WTC11 (cell line): ENCODE results near the gene FKBP14. TPM values are rescaled to one million over a fixed set of nuclear protein-coding genes. Genes with fewer than 3 reads are reported as not detected.

Experiments
- ATF1 ChIP-seq: sonication (generic); formaldehyde crosslinking; IDR thresholded peaks from 2 replicates; pipeline ENCODE4 v1.8.1; 2023; ENCODE audit warnings: mild to moderate bottlenecking, moderate library complexity, missing genetic modification reagents
- ATF2 ChIP-seq: sonication (generic); formaldehyde crosslinking; IDR thresholded peaks from 2 replicates; pipeline ENCODE4 v1.8.1; 2022; ENCODE audit warnings: low read depth, missing genetic modification reagents, borderline replicate concordance
- E2F1 ChIP-seq: sonication (generic); formaldehyde crosslinking; IDR thresholded peaks from 2 replicates; pipeline ENCODE4 v1.8.0; 2022; ENCODE audit warnings: mild to moderate bottlenecking, missing genetic modification reagents
- E2F4 ChIP-seq: sonication (generic); formaldehyde crosslinking; IDR thresholded peaks from 2 replicates; pipeline ENCODE4 v1.8.1; 2022; ENCODE audit warnings: low read depth, mild to moderate bottlenecking, moderate library complexity, missing genetic modification reagents, borderline replicate concordance
- E2F5 ChIP-seq: sonication (generic); formaldehyde crosslinking; IDR thresholded peaks from 2 replicates; pipeline ENCODE4 v1.8.1; 2022; ENCODE audit warnings: mild to moderate bottlenecking, moderate library complexity, missing genetic modification reagents
- ELF4 ChIP-seq: sonication (generic); formaldehyde crosslinking; IDR thresholded peaks from 2 replicates; pipeline ENCODE4 v1.8.1; 2022; ENCODE audit warnings: low read depth, mild to moderate bottlenecking, moderate library complexity, missing genetic modification reagents
- FOXP4 ChIP-seq: sonication (generic); formaldehyde crosslinking; IDR thresholded peaks from 2 replicates; pipeline ENCODE4 v1.8.0; 2022; ENCODE audit warnings: mild to moderate bottlenecking, missing genetic modification reagents
- GRHL2 ChIP-seq: fragments of 250-450 bp; sonication (Bioruptor Pico); IDR thresholded peaks from 2 replicates; pipeline ENCODE4 v1.8.0; 2022; ENCODE audit warnings: mild to moderate bottlenecking, moderate library complexity; ENCODE audit not compliant: insufficient replicate concordance, severe bottlenecking
- GTF2I ChIP-seq: fragments of 250-450 bp; sonication (Bioruptor Pico); conservative IDR thresholded peaks from 2 replicates; pipeline ENCODE4 v1.4.0; 2021; ENCODE audit warnings: mild to moderate bottlenecking
- MLX ChIP-seq: sonication (generic); formaldehyde crosslinking; IDR thresholded peaks from 2 replicates; pipeline ENCODE4 v1.8.1; 2023; ENCODE audit warnings: mild to moderate bottlenecking, missing genetic modification reagents, moderate library complexity
- MXD4 ChIP-seq: fragments of 250-450 bp; sonication (Bioruptor Pico); IDR thresholded peaks from 2 replicates; pipeline ENCODE4 v1.8.0; 2021; ENCODE audit warnings: mild to moderate bottlenecking, moderate library complexity, borderline replicate concordance
- NFE2L1 ChIP-seq: sonication (generic); formaldehyde crosslinking; IDR thresholded peaks from 2 replicates; pipeline ENCODE4 v1.8.1; 2023; ENCODE audit warnings: missing genetic modification reagents
- NFYB ChIP-seq: sonication (generic); formaldehyde crosslinking; conservative IDR thresholded peaks from 2 replicates; pipeline ENCODE4 v1.8.0; 2022; ENCODE audit warnings: low read depth, missing genetic modification reagents
- OVOL2 ChIP-seq: fragments of 250-450 bp; sonication (Bioruptor Pico); IDR thresholded peaks from 2 replicates; pipeline ENCODE4 v1.9.0; 2021; ENCODE audit warnings: mild to moderate bottlenecking, borderline replicate concordance
- SMAD3 ChIP-seq: sonication (generic); formaldehyde crosslinking; IDR thresholded peaks from 2 replicates; pipeline ENCODE4 v1.8.0; 2022; ENCODE audit warnings: missing genetic modification reagents, mild to moderate bottlenecking, borderline replicate concordance
- SMAD4 ChIP-seq: sonication (generic); formaldehyde crosslinking; IDR thresholded peaks from 2 replicates; pipeline ENCODE4 v1.8.0; 2022; ENCODE audit warnings: mild to moderate bottlenecking, missing genetic modification reagents
- SP1 ChIP-seq: sonication (generic); formaldehyde crosslinking; conservative IDR thresholded peaks from 2 replicates; pipeline ENCODE4 v1.8.1; 2022; ENCODE audit warnings: missing genetic modification reagents
- TCF7 ChIP-seq: sonication (generic); formaldehyde crosslinking; IDR thresholded peaks from 2 replicates; pipeline ENCODE4 v1.8.0; 2022; ENCODE audit warnings: mild to moderate bottlenecking, low read depth, missing genetic modification reagents, moderate library complexity
- ZNF121 ChIP-seq: sonication (generic); formaldehyde crosslinking; IDR thresholded peaks from 2 replicates; pipeline ENCODE4 v1.8.0; 2023; ENCODE audit warnings: missing genetic modification reagents
- ZNF263 ChIP-seq: sonication (generic); formaldehyde crosslinking; IDR thresholded peaks from 2 replicates; pipeline ENCODE4 v1.8.1; 2022; ENCODE audit warnings: low read depth, mild to moderate bottlenecking, moderate library complexity, missing genetic modification reagents
- ZNF396 ChIP-seq: fragments of 250-450 bp; sonication (Bioruptor Pico); IDR thresholded peaks from 2 replicates; pipeline ENCODE4 v1.8.0; 2021; ENCODE audit warnings: mild to moderate bottlenecking, moderate library complexity, borderline replicate concordance
- ZNF671 ChIP-seq: fragments of 250-450 bp; sonication (Bioruptor Pico); IDR thresholded peaks from 2 replicates; pipeline ENCODE4 v1.8.0; 2021; ENCODE audit warnings: mild to moderate bottlenecking
- ZSCAN18 ChIP-seq: fragments of 250-450 bp; sonication (Bioruptor Pico); IDR thresholded peaks from 2 replicates; pipeline ENCODE4 v2.1.2; 2022; ENCODE audit warnings: mild to moderate bottlenecking, moderate library complexity
- total RNA-seq: library from RNA; stranded (reverse); gene quantifications from 3 replicates; pipeline ENCODE4 v1.2.3, GENCODE V29; 2021
- TF ChIP-seq, protein P1 (sequence below): fragments of 250-450 bp; sonication (Bioruptor Pico); IDR thresholded peaks from 2 replicates; pipeline ENCODE4 v1.9.0; 2021; ENCODE audit warnings: moderate library complexity, mild to moderate bottlenecking, inconsistent platforms, borderline replicate concordance
- TF ChIP-seq, protein P2 (sequence below): sonication (generic); formaldehyde crosslinking; conservative IDR thresholded peaks from 2 replicates; pipeline ENCODE4 v1.8.1; 2023; ENCODE audit warnings: mild to moderate bottlenecking, low read depth, missing genetic modification reagents, moderate library complexity
- TF ChIP-seq, protein P3 (sequence below): sonication (generic); formaldehyde crosslinking; IDR thresholded peaks from 2 replicates; pipeline ENCODE4 v1.8.0; 2022; ENCODE audit warnings: mild to moderate bottlenecking, missing genetic modification reagents

The FKBP14 gene
- total RNA-seq, 1 experiment from 2014 or later = 23.0 TPM

DNA sequence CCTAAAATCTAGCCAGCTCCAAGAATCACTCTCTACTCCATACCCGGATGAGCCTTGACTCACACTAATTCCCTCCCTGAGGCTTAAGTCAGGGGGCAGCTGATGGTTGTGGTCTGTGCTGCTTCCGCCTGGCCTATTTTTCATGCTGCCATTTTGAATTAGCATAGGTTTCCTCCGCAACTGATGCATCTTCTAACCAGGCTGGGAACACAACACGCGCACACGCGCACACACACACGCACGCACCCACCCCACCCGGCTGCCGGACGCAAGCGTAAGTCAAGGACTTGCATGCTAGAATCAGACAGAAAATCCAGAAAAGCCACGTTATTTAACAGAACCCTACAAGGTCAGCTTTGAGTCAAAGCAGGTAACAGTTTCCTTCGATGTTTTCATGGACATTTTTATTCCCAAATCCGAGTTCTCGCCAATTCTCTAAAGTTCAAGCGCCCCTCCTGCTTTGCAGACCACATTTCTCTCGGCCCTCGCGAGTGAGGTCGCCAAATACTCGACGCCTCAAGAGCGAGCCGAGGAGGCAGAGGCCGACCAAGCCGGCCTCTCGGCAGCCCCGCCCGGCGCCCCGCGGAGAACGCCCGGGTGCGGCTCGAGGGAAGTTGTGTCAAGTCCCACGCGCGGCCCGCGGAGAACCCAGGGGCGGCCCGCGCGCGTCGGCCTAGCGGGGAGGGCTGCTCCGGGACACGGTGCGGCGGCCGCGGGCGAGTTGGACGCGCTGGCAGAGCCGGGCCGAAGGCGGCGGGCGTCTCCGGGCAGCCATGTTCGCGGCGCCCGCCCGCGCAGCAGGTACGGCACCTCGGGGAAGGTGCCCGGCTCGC, 37.9 kb downstream of the FKBP14 start (continued):
- TF ChIP-seq MXD4 (CRISPR knock-in tag) = no peak
- no peak for TF ChIP-seq MLX (CRISPR knock-in tag)
- TF ChIP-seq SMAD3 (CRISPR knock-in tag) = no peak
- no peak for TF ChIP-seq SMAD4
- no peak for TF ChIP-seq ZNF396
- no peak for TF ChIP-seq TCF7 (CRISPR knock-in tag)
- TF ChIP-seq FOXP4 (CRISPR knock-in tag) = no peak
- TF ChIP-seq ZNF121 = no peak
- TF ChIP-seq NFE2L1 (CRISPR knock-in tag) = no peak
- no peak for TF ChIP-seq OVOL2
- no peak for TF ChIP-seq ZSCAN18
- no peak for TF ChIP-seq E2F4 (CRISPR knock-in tag)
- TF ChIP-seq GRHL2 (CRISPR knock-in tag) = no peak
- TF ChIP-seq E2F1 = no peak
- no peak; the same call in 1 of the 2 replicates for TF ChIP-seq E2F5
- TF ChIP-seq, protein P1, sequence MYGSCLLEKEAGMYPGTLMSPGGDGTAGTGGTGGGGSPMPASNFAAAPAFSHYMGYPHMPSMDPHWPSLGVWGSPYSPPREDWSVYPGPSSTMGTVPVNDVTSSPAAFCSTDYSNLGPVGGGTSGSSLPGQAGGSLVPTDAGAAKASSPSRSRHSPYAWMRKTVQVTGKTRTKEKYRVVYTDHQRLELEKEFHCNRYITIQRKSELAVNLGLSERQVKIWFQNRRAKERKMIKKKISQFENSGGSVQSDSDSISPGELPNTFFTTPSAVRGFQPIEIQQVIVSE = no peak
- TF ChIP-seq ELF4 (CRISPR knock-in tag) = no peak
- TF ChIP-seq, protein P2, sequence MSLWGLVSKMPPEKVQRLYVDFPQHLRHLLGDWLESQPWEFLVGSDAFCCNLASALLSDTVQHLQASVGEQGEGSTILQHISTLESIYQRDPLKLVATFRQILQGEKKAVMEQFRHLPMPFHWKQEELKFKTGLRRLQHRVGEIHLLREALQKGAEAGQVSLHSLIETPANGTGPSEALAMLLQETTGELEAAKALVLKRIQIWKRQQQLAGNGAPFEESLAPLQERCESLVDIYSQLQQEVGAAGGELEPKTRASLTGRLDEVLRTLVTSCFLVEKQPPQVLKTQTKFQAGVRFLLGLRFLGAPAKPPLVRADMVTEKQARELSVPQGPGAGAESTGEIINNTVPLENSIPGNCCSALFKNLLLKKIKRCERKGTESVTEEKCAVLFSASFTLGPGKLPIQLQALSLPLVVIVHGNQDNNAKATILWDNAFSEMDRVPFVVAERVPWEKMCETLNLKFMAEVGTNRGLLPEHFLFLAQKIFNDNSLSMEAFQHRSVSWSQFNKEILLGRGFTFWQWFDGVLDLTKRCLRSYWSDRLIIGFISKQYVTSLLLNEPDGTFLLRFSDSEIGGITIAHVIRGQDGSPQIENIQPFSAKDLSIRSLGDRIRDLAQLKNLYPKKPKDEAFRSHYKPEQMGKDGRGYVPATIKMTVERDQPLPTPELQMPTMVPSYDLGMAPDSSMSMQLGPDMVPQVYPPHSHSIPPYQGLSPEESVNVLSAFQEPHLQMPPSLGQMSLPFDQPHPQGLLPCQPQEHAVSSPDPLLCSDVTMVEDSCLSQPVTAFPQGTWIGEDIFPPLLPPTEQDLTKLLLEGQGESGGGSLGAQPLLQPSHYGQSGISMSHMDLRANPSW (CRISPR knock-in tag) = no peak
- TF ChIP-seq, protein P3, sequence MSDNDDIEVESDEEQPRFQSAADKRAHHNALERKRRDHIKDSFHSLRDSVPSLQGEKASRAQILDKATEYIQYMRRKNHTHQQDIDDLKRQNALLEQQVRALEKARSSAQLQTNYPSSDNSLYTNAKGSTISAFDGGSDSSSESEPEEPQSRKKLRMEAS (CRISPR knock-in tag) = 0 out of 2 replicates have a peak, but pooled peaks have one; percentile 46
- no peak for TF ChIP-seq ATF2 (CRISPR knock-in tag)
- no peak for TF ChIP-seq ATF1 (CRISPR knock-in tag)
- TF ChIP-seq NFYB = no peak
- TF ChIP-seq GTF2I (CRISPR knock-in tag) = no peak
- TF ChIP-seq ZNF671 = no peak
- TF ChIP-seq ZNF263 (CRISPR knock-in tag) = no peak
- no peak for TF ChIP-seq SP1 (CRISPR knock-in tag)
